Uterus (tissue), 2 donors: ENCODE data around the gene KLHL25.

Experiments used
- POLR2A ChIP-seq, 2 donors: fragments of 450-650 bp; IDR thresholded peaks; one replicate each; pipeline ENCODE4 v1.6.1; 2016; ENCODE audit warnings: antibody characterized with exemption in 2 of 2, mild to moderate bottlenecking in 1 of 2, moderate library complexity in 1 of 2
- TF ChIP-seq, protein P1 (sequence below), 4 experiments: fragments of 200-600 bp in 2 of 4; fragments of 450-650 bp in 2 of 4; sonication (generic) in 2 of 4; IDR thresholded peaks; one replicate each; pipeline ENCODE4 v1.5.1; 2016 to 2019; ENCODE audit warnings: antibody characterized with exemption in 4 of 4, mild to moderate bottlenecking in 2 of 4, moderate library complexity in 1 of 4

DNA sequence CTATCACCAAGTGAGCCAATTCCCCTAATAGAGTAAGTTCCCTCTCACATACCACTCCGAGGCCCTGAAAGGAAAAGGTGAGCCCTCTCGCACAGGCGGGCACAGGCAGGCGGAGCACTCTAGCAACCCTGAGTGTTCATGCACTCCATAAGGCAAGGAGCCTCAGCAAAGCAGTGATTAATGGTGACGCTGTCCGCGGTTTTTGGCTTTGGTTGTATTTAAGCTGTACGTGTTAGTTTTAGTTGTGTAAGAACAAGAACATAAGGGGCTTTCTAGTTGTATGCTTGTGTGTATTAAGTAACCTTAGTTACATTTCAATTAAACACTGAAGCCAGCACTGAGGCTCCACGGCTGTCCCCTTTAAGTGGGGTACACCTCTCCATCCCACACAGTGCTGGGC, 33.1 kb downstream of the KLHL25 start:
- TF ChIP-seq, protein P1, sequence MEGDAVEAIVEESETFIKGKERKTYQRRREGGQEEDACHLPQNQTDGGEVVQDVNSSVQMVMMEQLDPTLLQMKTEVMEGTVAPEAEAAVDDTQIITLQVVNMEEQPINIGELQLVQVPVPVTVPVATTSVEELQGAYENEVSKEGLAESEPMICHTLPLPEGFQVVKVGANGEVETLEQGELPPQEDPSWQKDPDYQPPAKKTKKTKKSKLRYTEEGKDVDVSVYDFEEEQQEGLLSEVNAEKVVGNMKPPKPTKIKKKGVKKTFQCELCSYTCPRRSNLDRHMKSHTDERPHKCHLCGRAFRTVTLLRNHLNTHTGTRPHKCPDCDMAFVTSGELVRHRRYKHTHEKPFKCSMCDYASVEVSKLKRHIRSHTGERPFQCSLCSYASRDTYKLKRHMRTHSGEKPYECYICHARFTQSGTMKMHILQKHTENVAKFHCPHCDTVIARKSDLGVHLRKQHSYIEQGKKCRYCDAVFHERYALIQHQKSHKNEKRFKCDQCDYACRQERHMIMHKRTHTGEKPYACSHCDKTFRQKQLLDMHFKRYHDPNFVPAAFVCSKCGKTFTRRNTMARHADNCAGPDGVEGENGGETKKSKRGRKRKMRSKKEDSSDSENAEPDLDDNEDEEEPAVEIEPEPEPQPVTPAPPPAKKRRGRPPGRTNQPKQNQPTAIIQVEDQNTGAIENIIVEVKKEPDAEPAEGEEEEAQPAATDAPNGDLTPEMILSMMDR (IDR thresholded peaks at IDR 0.05), result no peak
- TF ChIP-seq POLR2A (IDR thresholded peaks at IDR 0.05), result no peak
